Mononuclear cell (primary cell): ENCODE measurements around the gene PRCC. TPM values are rescaled to one million over a fixed set of nuclear protein-coding genes. Genes with fewer than 3 reads are reported as not detected.
"Not testable (repeated sequence)": the region's sequence is repeated elsewhere in the genome, so short reads cannot be mapped to it uniquely, and the experiment has no call there.

Experiments
- H3K27me3 ChIP-seq: 2 replicates; pipeline ENCODE4 v1.6.0; 2011; ENCODE audit warnings: low read length, control low read depth; ENCODE audit not compliant: insufficient read depth
- H3K4me1 ChIP-seq: 2 replicates; pipeline ENCODE4 v1.5.1; 2011; ENCODE audit warnings: mild to moderate bottlenecking, low read length, control low read depth; ENCODE audit not compliant: insufficient read depth
- H3K4me3 ChIP-seq: 2 replicates; pipeline ENCODE4 v1.5.1; 2011; ENCODE audit warnings: mild to moderate bottlenecking, low read length, moderate library complexity
- H3K9me3 ChIP-seq: 2 replicates; pipeline ENCODE4 v1.5.1; 2011; ENCODE audit warnings: low read depth, mild to moderate bottlenecking, control low read depth, low read length
- total RNA-seq: library from RNA; depleted of rRNA; stranded (reverse); fragments of >200 nt; gene quantifications from one replicate; pipeline ENCODE4 v1.2.3, GENCODE V29; 2012

Gene PRCC
- total RNA-seq, 1 donor, result 19.6 TPM

DNA sequence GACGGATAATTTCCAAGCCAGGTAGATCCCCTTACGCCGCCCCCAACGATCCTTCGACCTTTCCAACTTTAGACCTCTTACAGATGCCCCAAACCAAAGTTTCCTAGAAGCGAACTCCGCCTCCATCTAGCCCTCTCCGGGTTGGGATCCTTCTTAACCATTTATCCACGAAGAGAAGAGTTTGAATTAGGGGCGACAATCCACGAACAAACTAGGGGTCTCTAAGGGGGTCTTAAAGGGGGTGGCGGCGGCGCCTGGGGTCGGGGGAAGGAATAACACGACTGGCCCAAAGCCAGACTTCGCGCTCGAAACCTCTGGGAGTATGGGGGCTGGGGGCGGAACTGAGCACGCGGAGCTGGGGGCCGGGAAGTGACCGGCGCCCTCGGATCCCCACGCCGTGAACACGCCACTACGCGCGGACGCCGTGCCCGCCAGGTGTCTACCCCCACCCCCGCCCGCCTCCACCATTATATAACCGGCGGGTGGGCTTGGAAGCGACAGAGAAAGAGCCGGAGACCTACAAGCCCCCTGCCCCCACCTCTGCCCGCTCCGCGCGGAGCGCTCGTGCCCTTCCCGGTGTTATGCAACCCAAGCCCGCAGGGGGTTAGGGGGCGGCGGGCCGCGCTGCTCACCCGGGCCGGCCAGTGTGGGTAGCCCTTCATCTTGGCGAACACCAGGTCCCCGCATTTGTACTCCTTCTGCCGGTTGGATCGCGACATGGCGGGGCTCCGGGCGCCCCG is 16.5 kb upstream of the PRCC start:
- peaks cover 64% of the 10 kb centered on the region for H3K4me1 ChIP-seq
- H3K27me3 ChIP-seq, result no peaks in the 10 kb centered on the region
- H3K4me3 ChIP-seq, result peak overlapping the region; percentile 94
- H3K9me3 ChIP-seq, result no peaks in the 10 kb centered on the region

DNA sequence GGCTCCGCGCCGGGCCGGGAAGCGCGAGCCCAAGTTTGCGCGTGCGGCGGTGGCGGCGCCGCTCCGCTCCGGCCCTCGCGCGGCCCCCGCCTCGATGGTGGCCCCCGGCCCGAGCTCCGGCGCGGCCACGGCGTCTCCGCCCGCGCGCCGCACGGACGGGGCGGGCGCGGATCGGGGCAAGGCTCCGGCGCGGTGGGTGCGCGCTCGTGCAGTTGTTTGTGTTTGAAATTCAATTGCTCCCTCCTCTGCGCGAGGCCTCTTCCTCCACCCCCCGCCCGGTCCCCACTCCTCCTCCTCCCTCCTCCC is 15.9 kb upstream of the PRCC start, which contains the start of gene HDGF:
HDGF (minus strand) TSS at position 225 of the 306 bp plus-strand sequence. CDS start 246 bp downstream, outside the sequence.
- peaks cover 59% of the 10 kb centered on the region for H3K4me1 ChIP-seq
- no peaks in the 10 kb centered on the region for H3K27me3 ChIP-seq
- peak within 1 kb of the TSS; percentile 94 for H3K4me3 ChIP-seq
- H3K9me3 ChIP-seq, result no peaks in the 10 kb centered on the region

DNA sequence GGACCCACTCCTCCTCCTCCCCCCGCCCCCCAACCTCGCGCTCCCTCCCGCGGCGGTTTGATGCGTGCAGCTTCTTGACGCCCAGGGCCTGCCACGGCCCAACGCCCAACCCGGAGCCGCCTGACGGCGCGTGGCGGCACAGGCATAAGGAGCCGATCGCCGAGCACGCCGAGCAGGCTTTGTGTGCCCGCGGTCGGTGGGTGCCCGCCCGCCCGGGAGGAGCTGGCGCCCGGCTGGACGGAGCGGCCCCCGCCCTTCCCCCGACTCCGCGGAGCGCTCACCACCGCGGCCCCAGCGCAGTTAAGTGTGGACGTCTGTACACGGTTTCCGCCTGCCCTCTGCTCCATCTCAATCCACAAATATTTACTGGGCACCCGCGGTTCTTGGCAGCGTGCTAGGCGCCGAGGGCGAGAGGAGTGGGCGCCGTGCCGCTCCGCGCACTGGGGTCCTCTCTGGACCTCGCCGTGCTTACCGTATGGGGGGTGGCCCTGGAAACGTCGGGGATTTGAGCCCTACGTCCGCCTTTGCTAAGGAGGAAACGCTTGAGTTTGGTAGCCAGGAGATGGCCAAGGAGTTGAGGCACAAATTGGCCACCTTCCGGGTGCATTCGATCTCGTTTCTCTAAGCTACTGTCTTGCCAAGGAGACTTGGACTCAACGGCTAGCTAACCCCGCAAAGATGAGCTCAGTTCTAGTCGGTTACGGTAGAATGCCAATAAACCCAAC is 15.4 kb upstream of the PRCC start:
- peaks cover 54% of the 10 kb centered on the region for H3K4me1 ChIP-seq

DNA sequence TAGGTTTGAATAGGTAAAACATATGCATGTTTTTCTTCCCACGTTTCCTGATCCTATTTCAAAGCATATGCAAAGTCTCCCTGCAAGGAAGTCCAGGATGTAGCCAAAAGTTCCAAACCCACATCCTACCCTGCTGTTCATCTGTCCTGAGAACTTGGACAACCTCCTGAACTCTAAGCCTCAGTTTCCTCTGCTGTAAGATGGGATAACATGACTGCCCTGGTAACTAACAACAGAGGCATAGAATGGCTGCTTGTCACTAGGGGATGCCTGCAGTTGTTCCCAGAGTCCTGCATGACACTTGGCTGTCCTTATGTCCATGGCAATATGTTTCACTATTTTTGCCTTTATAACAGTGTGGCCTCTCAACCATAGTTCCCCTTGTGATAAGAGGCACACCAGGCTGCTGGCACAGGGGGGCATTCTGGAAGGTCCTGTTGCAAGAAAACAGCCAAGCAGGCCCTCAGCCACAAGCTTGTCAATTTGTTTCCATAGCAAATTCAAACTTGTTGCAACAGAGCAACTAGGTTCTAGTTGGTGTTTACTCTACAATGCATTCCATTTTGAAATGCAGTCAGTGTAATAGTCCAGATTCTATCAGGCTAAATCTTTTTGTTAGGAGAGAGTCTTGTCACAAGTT is 14.4 kb upstream of the PRCC start:
- peaks cover 45% of the 10 kb centered on the region for H3K4me1 ChIP-seq
- H3K4me3 ChIP-seq, result no peak overlapping the region
- no peaks in the 10 kb centered on the region for H3K27me3 ChIP-seq
- no peaks in the 10 kb centered on the region for H3K9me3 ChIP-seq

More for the DNA sequence above, 15.4 kb upstream of the PRCC start:
- Histone ChIP-seq H3K9me3 (no peaks in the 10 kb centered on the region), H3K27me3 (no peaks in the 10 kb centered on the region), H3K4me3 (peak overlapping the region; percentile 94)

DNA sequence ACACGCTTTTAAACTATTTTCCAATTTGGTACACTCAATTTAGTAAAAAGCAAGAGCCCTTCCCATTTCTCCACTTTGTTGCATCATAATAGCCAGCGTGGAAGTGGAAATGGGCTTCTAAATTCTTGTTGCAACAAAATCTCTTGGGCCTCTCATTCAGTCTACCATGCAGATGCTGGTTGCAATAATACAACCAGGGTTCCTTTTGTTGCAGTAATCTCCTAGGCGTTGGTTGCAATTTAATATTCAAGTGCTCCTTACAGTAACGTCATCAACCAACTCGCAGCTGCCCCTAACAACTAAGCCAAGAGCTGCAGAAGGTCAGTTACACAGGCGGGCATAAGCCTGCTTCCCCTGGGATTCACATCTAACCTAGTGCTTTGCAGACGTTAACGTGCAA is 13.1 kb upstream of the PRCC start:
- Histone ChIP-seq H3K4me3 (no peak overlapping the region), H3K4me1 (peaks cover 32% of the 10 kb centered on the region), H3K9me3 (no peaks in the 10 kb centered on the region), H3K27me3 (no peaks in the 10 kb centered on the region)

DNA sequence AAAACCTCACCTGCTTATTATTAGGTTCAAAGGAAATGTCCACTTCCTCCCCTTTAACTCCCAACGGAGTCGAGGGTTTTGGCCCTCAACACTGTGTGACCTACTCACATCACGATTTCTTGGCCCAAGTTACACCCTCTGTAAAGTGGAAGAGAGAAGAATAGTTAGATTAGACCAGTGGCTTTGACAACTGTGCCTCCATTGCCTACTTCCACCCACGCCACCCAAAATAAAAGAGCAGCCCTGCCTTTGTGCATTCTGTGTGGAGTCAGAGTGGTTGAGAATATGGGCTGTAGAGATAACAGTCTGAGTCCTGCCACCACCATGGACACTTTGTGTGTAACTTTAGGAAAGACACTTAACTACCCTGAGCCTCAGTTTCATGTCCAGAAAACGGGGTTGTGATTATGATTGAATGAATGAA is 11.8 kb upstream of the PRCC start:
- H3K9me3 ChIP-seq, result no peaks in the 10 kb centered on the region
- H3K4me3 ChIP-seq, result no peak overlapping the region
- H3K27me3 ChIP-seq, result no peaks in the 10 kb centered on the region
- H3K4me1 ChIP-seq, result peaks cover 19% of the 10 kb centered on the region

DNA sequence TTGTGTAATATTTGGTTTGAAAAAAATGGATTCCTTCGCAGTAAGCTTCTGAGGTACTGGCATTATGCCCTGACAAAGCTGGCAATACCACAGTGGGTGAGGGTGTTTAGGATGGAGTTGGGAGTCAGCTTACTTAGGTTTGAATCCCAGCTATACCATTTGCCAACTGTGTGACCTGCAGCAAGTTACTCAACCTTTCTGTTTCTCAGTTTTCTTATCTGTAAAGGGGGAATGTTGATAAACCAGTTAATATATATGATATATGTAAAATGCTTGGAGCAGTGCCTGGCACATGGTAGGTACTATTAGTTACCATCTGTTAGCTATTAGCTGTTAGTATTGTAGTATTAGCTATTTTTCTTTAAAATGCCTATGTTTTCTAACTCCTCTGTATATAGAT is 11.0 kb upstream of the PRCC start:
- no peaks in the 10 kb centered on the region for H3K27me3 ChIP-seq
- H3K4me3 ChIP-seq, result no peak overlapping the region
- H3K9me3 ChIP-seq, result no peaks in the 10 kb centered on the region
- peaks cover 18% of the 10 kb centered on the region for H3K4me1 ChIP-seq

DNA sequence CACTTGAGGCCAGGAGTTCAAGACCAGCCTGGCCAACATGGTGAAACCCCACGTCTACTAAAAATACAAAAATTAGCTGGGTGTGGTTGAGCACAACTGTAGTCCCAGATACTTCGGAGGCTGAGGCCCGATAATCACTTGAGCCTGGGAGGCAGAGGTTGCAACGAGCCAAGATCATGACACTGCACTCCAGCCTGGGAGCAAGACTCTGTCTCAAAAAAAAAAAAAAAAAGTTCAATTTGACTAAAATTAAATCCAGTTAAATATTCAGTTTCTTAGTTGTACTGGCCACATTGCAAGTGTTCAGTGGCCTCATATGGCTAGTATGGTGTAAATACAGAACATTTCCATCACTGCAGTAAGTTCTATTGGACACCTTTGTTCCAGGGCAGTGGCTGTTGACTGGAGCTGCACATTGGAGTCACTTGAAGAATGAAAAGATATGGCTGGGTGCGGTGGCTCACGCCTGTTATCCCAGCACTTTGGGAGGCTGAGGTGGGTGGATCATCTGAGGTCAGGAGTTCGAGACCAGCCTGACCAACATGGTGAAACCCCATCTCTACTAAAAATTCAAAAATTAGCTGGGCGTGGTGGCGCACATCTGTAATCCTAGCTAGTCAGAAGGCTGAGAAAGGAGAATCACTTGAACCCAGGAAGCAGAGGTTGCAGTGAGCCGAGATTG is 9.6 kb upstream of the PRCC start:
- H3K4me1 ChIP-seq, result peaks cover 12% of the 10 kb centered on the region
- H3K4me3 ChIP-seq, H3K27me3 ChIP-seq, H3K9me3 ChIP-seq: not testable (repeated sequence)

DNA sequence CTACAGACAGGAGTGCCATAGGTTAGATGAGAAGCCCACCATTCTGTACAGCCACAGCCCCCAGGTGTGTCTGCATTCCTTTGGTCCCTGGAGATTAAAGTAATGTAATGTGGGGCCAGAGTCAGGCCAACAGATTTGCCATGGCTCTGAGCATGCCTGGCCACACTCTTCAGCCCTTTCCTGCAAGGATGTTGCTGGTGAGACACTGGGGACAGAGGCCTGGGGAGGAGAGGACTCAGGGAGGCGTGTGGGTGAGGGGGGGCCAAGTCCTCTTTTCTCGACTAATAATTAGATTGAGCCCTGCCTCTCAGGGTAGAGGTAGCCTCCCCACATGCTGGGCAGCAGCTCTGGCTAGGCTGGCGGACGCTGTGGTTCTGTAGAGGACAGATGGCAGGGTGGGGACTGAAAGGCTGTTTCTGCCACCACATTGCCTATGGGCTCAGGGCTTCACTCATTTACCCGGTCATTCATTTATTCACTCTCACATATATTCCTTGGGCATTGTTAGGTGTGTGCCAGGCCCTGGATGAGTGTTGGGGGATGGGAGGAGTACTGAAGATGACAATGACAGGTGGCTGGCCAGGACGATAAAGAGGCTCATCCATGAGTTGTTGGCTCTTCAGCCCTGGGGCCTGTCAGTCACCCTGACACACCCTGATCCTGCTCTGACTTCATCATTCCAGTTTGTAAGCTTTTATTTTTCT is 7.1 kb upstream of the PRCC start:
- Histone ChIP-seq H3K4me1 (no peaks in the 10 kb centered on the region), H3K4me3 (no peak overlapping the region), H3K9me3 (no peaks in the 10 kb centered on the region), H3K27me3 (no peaks in the 10 kb centered on the region)

DNA sequence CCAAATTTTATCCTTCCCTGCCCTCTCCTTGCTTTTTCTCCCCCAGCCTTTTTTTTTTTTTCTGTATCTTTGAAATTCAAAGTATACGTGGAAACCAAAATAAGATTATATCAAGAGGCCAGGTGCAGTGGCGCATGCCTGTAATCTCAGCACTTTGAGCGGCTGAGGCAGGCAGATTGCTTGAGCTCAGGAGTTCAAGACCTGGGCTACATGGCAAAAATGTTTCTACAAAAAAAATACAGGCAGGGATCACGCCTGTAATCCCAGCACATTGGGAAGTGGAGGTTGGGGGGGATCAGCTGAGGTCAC is 6.6 kb upstream of the PRCC start:
- Histone ChIP-seq H3K9me3 (no peaks in the 10 kb centered on the region), H3K4me3 (no peak overlapping the region), H3K4me1 (peaks cover 4% of the 10 kb centered on the region), H3K27me3 (no peaks in the 10 kb centered on the region)

DNA sequence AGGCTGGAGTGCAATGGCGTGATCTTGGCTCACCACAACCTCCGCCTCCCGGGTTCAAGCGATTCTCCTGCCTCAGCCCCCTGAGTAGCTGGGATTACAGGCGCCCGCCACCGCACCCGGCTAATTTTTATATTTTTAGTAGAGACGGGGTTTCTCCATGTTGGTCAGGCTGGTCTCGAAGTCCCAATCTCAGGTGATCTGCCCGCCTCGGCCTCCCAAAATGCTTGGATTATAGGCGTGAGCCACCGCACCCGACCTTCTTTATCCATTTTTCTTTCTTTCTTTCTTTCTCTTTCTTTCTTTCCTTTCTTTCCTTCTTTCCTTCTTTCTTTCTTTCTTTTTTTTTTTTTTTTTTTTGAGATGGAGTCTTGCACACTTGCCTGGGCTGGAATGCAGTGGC is 2.2 kb upstream of the PRCC start:
- peaks cover 39% of the 10 kb centered on the region for H3K4me1 ChIP-seq
- not testable (repeated sequence) for H3K9me3 ChIP-seq, H3K4me3 ChIP-seq, H3K27me3 ChIP-seq

DNA sequence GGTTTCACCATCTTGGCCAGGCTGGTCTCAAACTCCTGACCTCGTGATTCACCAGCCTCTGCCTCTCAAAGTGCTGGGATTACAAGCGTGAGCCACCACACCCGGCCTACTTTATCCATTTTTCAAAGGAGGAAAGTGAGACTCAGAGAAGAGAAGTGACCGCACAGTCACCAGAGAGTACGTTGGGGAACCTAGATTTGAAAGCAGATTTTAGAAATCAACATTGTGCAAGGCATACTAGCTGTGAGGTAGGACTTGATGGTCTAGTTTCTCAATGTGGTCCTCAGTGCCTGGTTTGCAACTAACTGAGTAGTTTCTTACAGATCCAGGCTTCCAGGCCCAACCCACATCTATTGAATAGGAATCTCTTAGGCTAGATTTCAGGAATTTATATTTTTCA is 1.7 kb upstream of the PRCC start:
- Histone ChIP-seq H3K9me3 (no peaks in the 10 kb centered on the region), H3K4me1 (peaks cover 42% of the 10 kb centered on the region), H3K4me3 (no peak overlapping the region), H3K27me3 (no peaks in the 10 kb centered on the region)

DNA sequence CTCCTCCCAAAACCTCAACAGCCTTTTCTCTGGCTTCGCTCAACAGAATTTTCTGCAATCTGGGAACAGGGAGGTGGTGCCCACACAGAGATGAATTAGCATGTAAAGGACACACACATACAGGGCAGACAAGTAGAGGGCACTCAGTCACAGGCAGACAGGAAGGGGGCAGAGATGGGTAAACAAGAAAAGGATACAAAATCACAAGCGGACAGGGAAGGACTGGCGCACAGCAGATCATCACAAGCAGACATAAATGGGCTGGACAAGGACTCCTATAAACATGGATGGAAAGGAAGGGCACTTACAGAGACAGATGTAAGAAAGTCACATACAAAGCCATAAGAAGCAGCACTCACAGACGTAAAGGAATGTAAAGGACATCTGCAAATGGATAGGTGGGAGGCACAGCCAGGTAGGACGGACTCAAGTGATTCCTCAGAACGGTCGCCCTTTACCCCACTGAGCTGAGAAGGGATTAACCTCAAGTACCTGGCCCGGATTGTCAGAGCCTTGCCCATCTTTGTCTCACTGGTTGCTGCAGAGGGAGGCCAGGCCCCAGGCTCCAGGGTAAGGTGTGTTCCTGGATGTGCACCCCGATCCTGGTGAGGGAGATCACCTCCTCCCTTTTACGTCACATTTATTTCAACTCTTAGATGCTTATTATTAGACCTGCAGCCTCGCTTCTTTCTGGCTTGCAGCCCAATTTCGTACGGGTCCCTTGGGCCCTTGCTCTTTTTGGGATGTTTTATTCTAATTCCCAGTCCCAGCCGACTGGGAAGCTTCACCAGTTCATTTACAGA is 836 bp upstream of the PRCC start:
- no peaks in the 10 kb centered on the region for H3K27me3 ChIP-seq
- H3K4me3 ChIP-seq, result peak overlapping the region; percentile 99
- no peaks in the 10 kb centered on the region for H3K9me3 ChIP-seq
- H3K4me1 ChIP-seq, result peaks cover 47% of the 10 kb centered on the region

DNA sequence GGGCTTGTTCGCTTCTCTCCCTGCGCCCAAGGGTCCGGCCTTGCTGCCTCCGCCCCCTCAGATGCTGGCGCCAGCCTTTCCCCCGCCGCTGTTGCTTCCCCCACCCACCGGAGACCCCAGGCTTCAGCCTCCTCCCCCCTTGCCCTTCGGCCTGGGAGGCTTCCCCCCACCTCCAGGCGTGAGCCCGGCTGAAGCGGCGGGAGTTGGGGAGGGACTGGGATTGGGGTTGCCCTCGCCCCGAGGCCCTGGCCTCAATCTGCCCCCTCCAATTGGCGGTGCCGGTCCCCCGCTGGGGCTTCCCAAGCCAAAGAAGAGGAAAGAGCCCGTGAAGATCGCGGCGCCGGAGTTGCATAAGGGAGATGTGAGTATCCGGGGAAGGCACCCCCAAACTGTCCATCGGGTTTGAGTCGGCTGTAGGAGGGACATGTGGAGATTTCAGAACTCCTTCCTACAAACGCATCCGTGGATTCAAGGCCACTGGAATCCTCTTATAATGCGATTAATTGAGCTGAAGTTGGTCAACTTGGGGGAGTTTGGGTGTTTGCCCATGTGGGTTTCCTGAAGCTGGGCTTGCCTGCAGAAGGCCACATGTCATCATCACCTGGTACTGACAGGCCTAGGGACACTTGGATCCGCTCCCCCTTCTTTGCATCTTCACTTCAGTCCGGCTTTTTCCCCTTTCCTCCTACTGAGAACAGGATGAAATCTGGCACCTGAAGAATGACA is 707 bp downstream of the PRCC start:
- Histone ChIP-seq H3K4me1 (peaks cover 47% of the 10 kb centered on the region), H3K9me3 (no peaks in the 10 kb centered on the region), H3K4me3 (peak overlapping the region; percentile 99), H3K27me3 (no peaks in the 10 kb centered on the region)
